Stimulated activated CD4-positive, alpha-beta T cell treated with anti-CD3 and anti-CD28 coated beads, Interleukin-12 subunit alpha, Interleukin-12 subunit beta, amount 100 ng/mL, for 24 hours (primary cell): ENCODE measurements around the gene BCL11B.

Experiments used
- DNase-seq, 2 experiments: peaks; one replicate each; pipeline ENCODE4 v3.0.0-alpha.2; 2020; ENCODE audit warnings: low read depth in 2 of 2

Gene BCL11B

DNA sequence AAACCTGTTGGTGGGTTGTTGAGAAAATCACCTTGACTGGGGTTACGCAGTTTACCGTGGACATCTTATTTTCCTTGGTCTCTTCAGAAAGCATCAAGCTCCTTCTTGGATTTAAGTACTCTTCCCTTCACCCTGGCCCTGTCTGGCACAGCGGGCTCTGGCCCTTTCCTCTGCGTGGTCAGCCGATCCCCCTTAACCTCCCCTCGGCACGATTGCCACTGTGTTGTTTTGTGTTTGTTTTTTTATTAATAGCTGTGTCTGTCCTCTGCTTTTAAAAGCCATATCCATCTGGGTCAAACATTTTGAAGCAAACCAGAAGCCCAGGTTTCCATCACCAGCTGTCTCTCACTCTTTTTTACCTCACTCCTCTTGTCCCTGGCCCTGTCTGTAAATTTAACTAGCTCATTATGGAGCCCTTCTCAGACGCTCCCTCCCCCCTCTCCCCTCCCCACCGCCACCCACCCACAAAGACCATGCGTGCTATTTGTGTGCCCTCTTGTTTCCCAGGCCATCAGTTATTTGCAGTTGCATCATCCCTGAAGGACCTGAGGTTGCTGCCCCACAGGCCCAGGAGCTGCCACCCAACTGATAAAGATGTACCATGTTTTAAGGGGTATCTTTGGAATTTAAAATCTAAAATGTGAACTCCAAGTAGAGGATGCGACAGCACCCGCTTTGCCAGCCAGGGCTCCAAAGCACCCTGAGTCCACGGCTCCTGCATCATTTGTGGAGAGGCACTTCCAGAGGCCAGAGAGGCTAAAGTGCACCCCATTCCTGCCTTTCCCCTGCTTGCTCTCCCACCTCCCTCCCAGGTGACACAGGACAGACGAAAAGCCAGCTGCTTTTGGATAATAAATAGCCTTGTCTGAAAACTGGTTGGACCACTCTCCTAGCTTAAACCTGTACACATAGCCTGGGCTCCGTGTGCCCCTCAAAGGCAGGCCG is 3.9 kb downstream of the BCL11B start:
- DNase-seq: no peak

GRCh38 chr14:99267381-99267780 is 4.6 kb downstream of the BCL11B start:
- DNase-seq: no peak

GRCh38 chr14:99266181-99267178 is 5.5 kb downstream of the BCL11B start:
- DNase-seq: peak; percentile 82 to 83

DNA sequence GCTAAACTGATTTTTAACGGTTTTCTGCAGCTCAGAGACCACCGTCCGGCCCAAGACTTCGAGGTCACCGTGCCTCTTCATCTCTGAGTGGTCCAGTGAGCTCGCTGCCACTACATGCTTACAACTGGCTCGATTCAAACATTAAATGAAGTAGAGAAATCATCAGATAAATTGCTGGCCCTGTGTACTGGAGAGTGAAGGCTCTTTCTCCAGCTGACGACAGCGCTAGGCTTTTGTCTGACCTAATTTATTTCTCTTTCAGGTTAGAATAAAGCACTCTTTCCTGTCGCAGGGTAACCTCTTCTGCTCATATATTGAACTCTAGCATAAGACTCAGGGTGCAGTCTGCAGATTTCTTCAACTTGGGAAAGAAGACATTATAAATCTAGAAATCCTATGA is 6.4 kb downstream of the BCL11B start:
- no peak for DNase-seq

DNA sequence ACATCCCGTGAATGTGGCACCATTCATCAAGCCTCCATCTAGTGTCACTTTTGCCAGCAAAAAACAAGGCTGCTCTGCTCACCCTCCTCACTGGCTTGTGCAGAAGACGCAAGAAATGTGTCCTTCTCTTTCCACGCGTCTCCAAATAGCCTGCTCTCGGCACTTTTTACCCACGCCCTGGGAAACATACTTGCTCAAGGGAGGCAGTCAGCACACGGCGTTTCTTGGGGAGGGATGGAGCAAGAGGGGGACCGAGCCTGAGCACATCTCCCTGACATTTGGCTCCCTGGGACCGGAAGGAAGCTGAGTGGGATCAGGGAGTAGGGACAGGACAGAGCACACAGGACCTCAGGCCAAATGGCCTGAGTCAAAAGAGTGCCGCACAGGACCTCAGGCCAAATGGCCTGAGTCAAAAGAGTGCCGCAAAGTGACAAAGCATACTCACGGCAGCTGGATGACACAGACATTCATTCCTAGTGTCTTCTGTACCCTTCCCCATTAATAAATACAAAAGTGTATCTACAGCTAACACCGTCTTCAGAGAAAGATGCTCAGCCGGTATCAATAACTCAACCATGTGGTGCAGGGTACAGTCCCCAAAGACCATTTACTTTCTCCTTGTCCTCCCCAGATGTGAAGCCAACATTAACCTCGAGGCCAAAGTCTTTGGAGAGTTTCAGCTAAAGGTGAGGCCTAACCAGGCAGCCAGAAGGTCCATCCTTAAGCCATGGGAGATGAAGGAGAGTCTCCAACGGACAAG is 7.1 kb downstream of the BCL11B start:
- DNase-seq: no peak

- DNase-seq: no peak
These were observed 8.2 kb downstream of the BCL11B start for GRCh38 chr14:99263564-99264330.

- no peak for DNase-seq
These were observed 9.0 kb downstream of the BCL11B start for GRCh38 chr14:99262977-99263448.

DNA sequence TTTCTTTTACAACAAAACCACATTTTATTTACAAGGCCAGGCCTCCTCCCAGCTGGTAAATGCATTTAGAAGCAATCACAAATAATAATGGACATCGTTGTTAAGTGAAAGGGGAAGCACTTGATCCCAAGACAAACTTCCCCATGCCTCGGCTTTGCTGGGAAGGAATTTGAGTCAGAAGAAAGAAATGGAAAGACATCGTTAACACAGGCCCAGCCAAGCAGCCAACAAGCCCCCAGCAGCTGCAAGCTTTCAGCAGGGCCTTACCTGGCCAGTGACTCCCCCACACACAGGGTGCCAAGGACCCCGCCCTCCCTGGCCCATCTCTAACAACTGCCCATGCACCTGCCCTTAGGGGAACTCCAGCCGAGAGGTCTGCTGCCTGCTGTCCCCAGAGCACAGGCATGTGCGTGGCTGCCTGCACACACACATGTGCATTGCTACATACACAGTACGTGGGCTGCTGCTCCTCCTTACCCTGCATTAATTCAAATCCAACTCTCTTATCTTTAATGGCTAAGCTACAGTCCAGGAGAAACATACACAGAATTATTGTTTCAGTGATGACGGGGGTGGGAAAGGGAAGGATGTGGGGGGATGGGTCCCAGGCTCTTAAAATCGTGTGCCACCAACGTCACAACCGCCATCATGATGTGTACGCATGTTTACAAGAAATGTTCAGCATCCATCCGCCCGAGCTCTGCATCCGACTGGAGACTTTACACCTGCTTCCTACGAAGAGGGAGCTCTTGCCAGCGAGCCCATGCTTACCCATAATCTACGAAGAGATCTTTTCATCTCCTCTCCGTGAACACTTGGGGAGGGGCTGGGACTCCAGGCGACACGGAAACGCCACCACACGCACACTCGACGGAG is 9.8 kb downstream of the BCL11B start:
- no peak for DNase-seq

GRCh38 chr14:99260587-99261551 is 11.1 kb downstream of the BCL11B start:
- no peak for DNase-seq

DNA sequence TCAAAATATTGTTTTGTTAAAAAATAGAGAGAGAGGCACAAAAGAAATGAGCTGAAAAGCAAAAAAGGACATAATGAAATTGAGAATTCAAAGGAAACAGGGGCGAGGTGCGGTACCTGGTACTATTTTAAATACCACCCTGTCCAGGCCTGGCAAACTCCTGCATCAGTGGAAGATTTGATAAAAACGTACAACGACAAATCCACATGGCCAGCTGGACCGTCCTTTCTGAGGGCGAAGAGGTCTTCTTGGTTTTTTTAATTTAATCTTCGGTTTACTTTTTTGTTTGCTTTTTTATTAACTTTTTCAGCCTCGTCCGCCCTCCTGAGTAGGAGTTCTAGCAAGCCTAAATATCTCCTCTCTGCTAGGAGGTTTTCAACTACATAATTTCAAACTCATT is 11.9 kb downstream of the BCL11B start:
- DNase-seq: no peak

DNA sequence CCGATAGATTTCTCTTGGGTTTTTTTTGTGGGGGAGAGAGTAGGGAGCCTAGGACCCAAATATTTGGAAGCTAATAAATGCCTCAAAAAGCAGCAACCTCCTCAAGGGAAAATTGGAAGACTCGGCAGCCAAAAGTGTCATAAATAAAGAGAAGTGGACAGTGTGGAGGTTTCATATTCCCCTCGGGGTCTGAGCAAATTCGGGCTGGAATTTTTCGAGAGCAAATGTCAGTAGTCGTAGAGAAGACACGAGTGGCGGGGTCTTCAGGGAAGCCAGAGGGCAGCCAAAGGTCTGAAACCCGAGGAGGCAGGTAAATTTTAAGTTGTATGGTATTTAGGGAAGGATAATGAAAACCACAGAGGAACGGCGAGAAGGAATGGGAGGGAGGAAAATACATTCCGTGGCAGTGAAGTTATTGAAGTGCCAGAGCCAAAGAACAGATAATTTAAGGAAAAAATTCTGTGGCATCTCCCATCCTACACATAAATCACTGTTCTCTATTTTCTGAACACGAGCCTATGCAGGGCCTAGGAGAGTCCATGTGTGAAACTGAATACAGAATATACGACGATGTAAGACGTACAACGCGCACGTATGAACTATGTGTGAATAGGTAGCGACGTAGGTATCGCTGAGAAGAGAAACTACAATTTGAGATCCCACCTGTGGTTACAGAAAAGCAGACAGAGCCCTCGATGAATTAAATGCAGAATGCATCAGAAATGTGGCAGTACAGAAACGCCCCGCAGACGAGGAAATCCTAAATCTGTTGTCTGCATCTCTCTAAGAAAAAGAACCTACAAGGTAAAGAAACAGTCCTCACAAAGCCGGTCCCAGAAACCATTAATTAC is 12.9 kb downstream of the BCL11B start:
- no peak for DNase-seq

DNA sequence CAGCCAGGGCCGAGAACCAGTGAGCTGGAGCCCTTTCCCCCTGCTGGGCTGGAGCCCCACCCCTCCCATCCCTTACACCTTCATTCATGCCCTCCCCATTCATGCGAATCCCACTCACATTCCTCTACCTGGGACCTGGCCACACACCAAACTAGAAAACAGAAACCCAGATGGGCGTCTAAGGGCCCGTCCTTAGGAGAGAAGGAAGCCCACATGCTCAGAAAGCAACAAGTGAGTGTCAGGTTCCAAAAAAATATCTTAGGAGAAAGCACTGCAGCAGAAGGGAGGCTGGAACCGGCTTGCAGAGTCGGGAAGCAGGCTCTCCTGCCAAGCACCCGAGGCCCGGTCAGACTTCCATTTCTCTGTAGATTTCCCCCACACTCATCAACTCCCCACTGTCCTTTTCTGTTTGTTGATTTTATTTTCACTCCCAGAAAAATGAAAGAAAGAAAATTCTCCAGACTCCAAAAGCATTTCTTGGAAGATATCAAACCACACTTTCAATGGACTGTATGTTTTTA is 13.6 kb downstream of the BCL11B start:
- DNase-seq: no peak

GRCh38 chr14:99257673-99258221 is 14.2 kb downstream of the BCL11B start:
- no peak for DNase-seq

GRCh38 chr14:99257122-99257672 is 14.8 kb downstream of the BCL11B start:
- DNase-seq: no peak

- no peak for DNase-seq
These were observed 15.5 kb downstream of the BCL11B start for GRCh38 chr14:99256483-99256874.

- no peak for DNase-seq
These were observed 16.1 kb downstream of the BCL11B start for GRCh38 chr14:99255621-99256482.
